ENCODE results near the gene KRT77.

The KRT77 gene

GRCh38 chr12:52643233-52644077, 59.9 kb downstream of the KRT77 start:
- TF ChIP-seq PKNOX1 (IDR thresholded peaks at IDR 0.05) (no peak), ELF4 (IDR thresholded peaks at IDR 0.05) (no peak), FOXK2 (IDR thresholded peaks at IDR 0.05) (no peak), HDGF (IDR thresholded peaks at IDR 0.05; ENCODE audit: borderline replicate concordance) (no peak), FOXA1 (IDR thresholded peaks at IDR 0.05) (no peak), L3MBTL2 (conservative IDR thresholded peaks at IDR 0.05) (no peak), SUZ12 (IDR thresholded peaks at IDR 0.05) (no peak), BHLHE40 (IDR thresholded peaks at IDR 0.05; ENCODE audit: borderline replicate concordance) (no peak), ZNF384 (IDR thresholded peaks at IDR 0.05) (no peak), SP1 (IDR thresholded peaks at IDR 0.05) (no peak), ARNT (IDR thresholded peaks at IDR 0.05) (no peak), TARDBP (IDR thresholded peaks at IDR 0.05) (no peak), CTBP1 (IDR thresholded peaks at IDR 0.05; ENCODE audit: borderline replicate concordance) (no peak), LEF1 (IDR thresholded peaks at IDR 0.05; ENCODE audit: borderline replicate concordance) (no peak)
- ChIA-PET CTCF (interaction anchor here (0.8 kb wide), 1 partner anchor 264 kb away, joined by 3 read pairs; no protein-coding TSS in a partner anchor), POLR2A (no interaction called here)
- DNase-seq (ENCODE audit: extremely low spot score): no peak

GRCh38 chr12:52641468-52641867, 61.9 kb downstream of the KRT77 start:
- CTCF ChIA-PET: no interaction called here

More at GRCh38 chr12:52641468-52641867, 61.9 kb downstream of the KRT77 start:
- DNase-seq (ENCODE audit: extremely low spot score): no peak
- TF ChIP-seq BHLHE40 (IDR thresholded peaks at IDR 0.05; ENCODE audit: borderline replicate concordance) (no peak), FOXK2 (IDR thresholded peaks at IDR 0.05) (no peak), SP1 (IDR thresholded peaks at IDR 0.05) (no peak)
- POLR2A ChIA-PET: no interaction called here
